Loucy (cell line): ENCODE results near the gene FAM107B.

ENCODE experiments used
- H2AFZ ChIP-seq: fragments of 200-600 bp; sonication (generic); 2 replicates; pipeline ENCODE4 v1.6.0; 2016; ENCODE audit warnings: antibody characterized with exemption, mild to moderate bottlenecking, low read length, moderate library complexity
- H3F3A ChIP-seq: fragments of 200-600 bp; 2 replicates; pipeline ENCODE4 v1.6.0; 2016; ENCODE audit warnings: antibody characterized with exemption, low read depth, mild to moderate bottlenecking
- H3K27me3 ChIP-seq: fragments of 200-600 bp; sonication (generic); 2 replicates; pipeline ENCODE4 v1.6.1; 2014; ENCODE audit warnings: low read length, mild to moderate bottlenecking; ENCODE audit not compliant: insufficient read depth, poor library complexity, severe bottlenecking
- H3K36me3 ChIP-seq: fragments of 200-600 bp; sonication (generic); 2 replicates; pipeline ENCODE4 v1.6.1; 2016; ENCODE audit warnings: low read length; ENCODE audit not compliant: insufficient read depth
- H3K4me1 ChIP-seq: fragments of 200-600 bp; sonication (generic); 2 replicates; pipeline ENCODE4 v1.5.1; 2014; ENCODE audit warnings: low read length, mild to moderate bottlenecking; ENCODE audit not compliant: insufficient read depth, poor library complexity, severe bottlenecking
- H3K4me2 ChIP-seq: fragments of 200-600 bp; sonication (generic); 2 replicates; pipeline ENCODE4 v1.6.0; 2014; ENCODE audit warnings: antibody characterized with exemption, low read length, low read depth, mild to moderate bottlenecking; ENCODE audit not compliant: poor library complexity, severe bottlenecking
- H3K4me3 ChIP-seq: fragments of 200-600 bp; sonication (generic); 2 replicates; pipeline ENCODE4 v1.5.1; 2014; ENCODE audit warnings: low read length, mild to moderate bottlenecking, mixed read lengths; ENCODE audit not compliant: poor library complexity, severe bottlenecking
- H3K79me2 ChIP-seq: fragments of 200-600 bp; sonication (generic); 2 replicates; pipeline ENCODE4 v1.6.1; 2014; ENCODE audit warnings: low read length; ENCODE audit not compliant: insufficient read depth
- H3K9ac ChIP-seq: fragments of 200-600 bp; sonication (generic); 2 replicates; pipeline ENCODE4 v1.6.0; 2014; ENCODE audit warnings: mild to moderate bottlenecking, low read depth, low read length, moderate library complexity; ENCODE audit not compliant: poor library complexity, severe bottlenecking
- H3K9me2 ChIP-seq: fragments of 200-600 bp; sonication (generic); replicated peaks from 2 replicates; pipeline ENCODE4 v1.6.1; 2016; ENCODE audit warnings: low read depth, low read length, mixed read lengths
- H3K9me3 ChIP-seq: fragments of 200-600 bp; sonication (generic); 2 replicates; pipeline ENCODE4 v1.6.1; 2014; ENCODE audit warnings: mild to moderate bottlenecking, antibody characterized with exemption, low read length, low read depth; ENCODE audit not compliant: insufficient read depth
- H4K20me1 ChIP-seq: fragments of 200-600 bp; sonication (generic); 2 replicates; pipeline ENCODE4 v1.6.0; 2014; ENCODE audit warnings: antibody characterized with exemption, low read length, mild to moderate bottlenecking; ENCODE audit not compliant: insufficient read depth, poor library complexity, severe bottlenecking
- EZH2phosphoT487 ChIP-seq: fragments of 200-600 bp; IDR thresholded peaks from 2 replicates; pipeline ENCODE4 v1.6.1; 2018; ENCODE audit warnings: antibody characterized with exemption, mild to moderate bottlenecking, moderate library complexity, borderline replicate concordance
- TF ChIP-seq, protein P1 (sequence below): fragments of 200-600 bp; sonication (generic); conservative IDR thresholded peaks from 2 replicates; pipeline ENCODE4 v1.5.1; 2014; ENCODE audit warnings: mild to moderate bottlenecking, antibody characterized with exemption, low read length

The FAM107B gene

DNA sequence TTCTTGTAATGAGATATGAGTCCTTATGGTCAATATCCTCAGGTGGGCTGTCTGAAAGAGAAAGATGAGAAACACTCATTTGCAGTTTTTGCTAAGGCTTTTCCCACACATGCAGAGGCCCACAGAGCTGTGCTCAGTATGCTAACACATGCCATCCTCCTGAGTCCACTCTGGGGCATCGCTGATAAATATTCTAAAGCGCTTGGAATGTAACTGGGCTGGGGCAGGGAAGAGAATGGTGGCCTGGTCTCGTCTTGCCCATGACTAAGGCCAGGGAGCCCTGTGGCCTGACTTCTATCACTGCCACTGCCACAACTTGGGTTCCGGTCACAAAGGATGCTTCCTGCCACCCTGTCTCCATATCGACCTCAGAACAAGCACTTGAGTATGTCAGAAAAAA lies 244.2 kb downstream of the FAM107B start:
- TF ChIP-seq, protein P1, sequence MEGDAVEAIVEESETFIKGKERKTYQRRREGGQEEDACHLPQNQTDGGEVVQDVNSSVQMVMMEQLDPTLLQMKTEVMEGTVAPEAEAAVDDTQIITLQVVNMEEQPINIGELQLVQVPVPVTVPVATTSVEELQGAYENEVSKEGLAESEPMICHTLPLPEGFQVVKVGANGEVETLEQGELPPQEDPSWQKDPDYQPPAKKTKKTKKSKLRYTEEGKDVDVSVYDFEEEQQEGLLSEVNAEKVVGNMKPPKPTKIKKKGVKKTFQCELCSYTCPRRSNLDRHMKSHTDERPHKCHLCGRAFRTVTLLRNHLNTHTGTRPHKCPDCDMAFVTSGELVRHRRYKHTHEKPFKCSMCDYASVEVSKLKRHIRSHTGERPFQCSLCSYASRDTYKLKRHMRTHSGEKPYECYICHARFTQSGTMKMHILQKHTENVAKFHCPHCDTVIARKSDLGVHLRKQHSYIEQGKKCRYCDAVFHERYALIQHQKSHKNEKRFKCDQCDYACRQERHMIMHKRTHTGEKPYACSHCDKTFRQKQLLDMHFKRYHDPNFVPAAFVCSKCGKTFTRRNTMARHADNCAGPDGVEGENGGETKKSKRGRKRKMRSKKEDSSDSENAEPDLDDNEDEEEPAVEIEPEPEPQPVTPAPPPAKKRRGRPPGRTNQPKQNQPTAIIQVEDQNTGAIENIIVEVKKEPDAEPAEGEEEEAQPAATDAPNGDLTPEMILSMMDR = no peak
- no peak for TF ChIP-seq EZH2phosphoT487
- H3K9ac ChIP-seq = no peak overlapping the region
- no peak overlapping the region for H3K4me3 ChIP-seq
- peaks cover 10% of the 10 kb centered on the region for H3K4me1 ChIP-seq
- no peaks in the 10 kb centered on the region for H3K9me3 ChIP-seq
- H4K20me1 ChIP-seq = no peaks in the 10 kb centered on the region
- H3K4me2 ChIP-seq = no peak overlapping the region
- H3K79me2 ChIP-seq = peaks cover 14% of the 10 kb centered on the region; the same call in 1 of the 2 replicates
- H2AFZ ChIP-seq = no peak overlapping the region
- peaks cover 18% of the 10 kb centered on the region; the same call in 1 of the 2 replicates for H3K36me3 ChIP-seq
- H3F3A ChIP-seq = no peaks in the 10 kb centered on the region
- H3K9me2 ChIP-seq = no peaks in the 10 kb centered on the region
- H3K27me3 ChIP-seq = no peaks in the 10 kb centered on the region

DNA sequence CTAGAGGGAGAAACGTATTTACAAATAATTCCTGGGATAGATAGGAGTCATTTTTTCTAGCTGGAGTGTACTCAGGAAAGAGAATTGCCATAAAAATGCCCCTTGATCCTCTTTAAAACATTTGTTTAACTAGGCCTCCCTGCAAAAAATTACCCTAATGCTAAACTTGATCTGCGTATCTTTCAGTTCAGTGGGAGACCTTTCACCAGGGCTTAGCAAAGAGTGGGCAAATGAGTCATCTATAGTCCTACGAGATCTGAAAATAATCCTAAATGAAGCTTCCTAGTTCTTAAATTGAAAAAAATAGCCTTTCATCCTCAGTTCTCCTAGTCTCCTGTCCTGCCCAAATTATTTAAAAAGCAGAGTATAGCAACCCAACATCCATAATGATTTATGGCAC lies 245.3 kb downstream of the FAM107B start:
- Histone ChIP-seq H4K20me1 (no peaks in the 10 kb centered on the region), H3K27me3 (no peaks in the 10 kb centered on the region), H3F3A (no peaks in the 10 kb centered on the region), H3K9me2 (no peaks in the 10 kb centered on the region), H3K36me3 (peaks cover 19% of the 10 kb centered on the region; the same call in 1 of the 2 replicates), H3K79me2 (peaks cover 14% of the 10 kb centered on the region; the same call in 1 of the 2 replicates), H3K4me3 (no peak overlapping the region), H3K9me3 (no peaks in the 10 kb centered on the region), H3K4me2 (no peak overlapping the region), H3K9ac (no peak overlapping the region), H3K4me1 (peaks cover 10% of the 10 kb centered on the region), H2AFZ (no peak overlapping the region)
- TF ChIP-seq, protein P1 = no peak
- no peak for TF ChIP-seq EZH2phosphoT487

DNA sequence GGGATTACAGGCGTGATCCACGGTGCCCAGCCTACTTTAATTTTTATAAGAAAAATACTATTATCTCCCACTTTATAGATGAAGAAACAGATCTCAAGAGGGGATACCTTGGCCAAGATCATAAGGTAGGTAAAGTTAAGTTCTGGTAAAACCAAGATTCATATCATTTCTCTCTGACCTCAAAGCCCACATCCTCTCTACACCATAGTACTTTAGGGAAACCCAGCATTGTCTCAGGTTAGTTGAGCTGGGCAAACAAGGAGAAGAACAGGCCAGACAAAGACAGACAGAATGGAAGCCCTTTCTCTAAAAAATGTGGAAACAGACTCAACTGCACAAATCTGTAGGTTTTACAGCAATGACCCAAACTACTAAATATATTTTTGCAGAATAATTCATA lies 246.2 kb downstream of the FAM107B start:
- Histone ChIP-seq H3F3A (no peaks in the 10 kb centered on the region), H4K20me1 (no peaks in the 10 kb centered on the region), H3K79me2 (peaks cover 9% of the 10 kb centered on the region; the same call in 1 of the 2 replicates)

More for the DNA sequence above, 246.2 kb downstream of the FAM107B start:
- Histone ChIP-seq H3K27me3 (no peaks in the 10 kb centered on the region), H3K9ac (no peak overlapping the region), H3K9me3 (no peaks in the 10 kb centered on the region), H3K9me2 (no peaks in the 10 kb centered on the region), H3K36me3 (peaks cover 19% of the 10 kb centered on the region; the same call in 1 of the 2 replicates), H2AFZ (no peak overlapping the region), H3K4me3 (no peak overlapping the region), H3K4me1 (peaks cover 10% of the 10 kb centered on the region), H3K4me2 (peak overlapping the region; percentile 1)
- TF ChIP-seq, protein P1 = no peak
- no peak for TF ChIP-seq EZH2phosphoT487
